IMR-90 (cell line): ENCODE data around the gene PFN2. TPM values are rescaled to one million over a fixed set of nuclear protein-coding genes. Genes with fewer than 3 reads are reported as not detected.

Experiments
- ATAC-seq: fragments of 200-7000 bp; cut with Tn5 transposase; 2 replicates; pipeline ENCODE4 v1.9.1; 2020; ENCODE audit warnings: low read depth, mild to moderate bottlenecking, moderate library complexity
- BruUV-seq: library from RNA; stranded (reverse); fragments of 400-500 nt; replicated peaks from 2 replicates; lab custom pipeline; 2021; lab: Mats Ljungman, UMichigan
- CTCF ChIA-PET: fragments of 300-600 bp; formaldehyde crosslinking; extraction: SDS; loops from one replicate; lab custom pipeline; 2021; ENCODE audit warnings: antibody characterized with exemption; lab: Yijun Ruan, JAX
- POLR2A ChIA-PET: fragments of 300-600 bp; sonication (Branson Sonifier 250); formaldehyde crosslinking; loops from one replicate; lab custom pipeline; 2022; ENCODE audit warnings: antibody characterized with exemption; ENCODE audit not compliant: unreplicated experiment; lab: Charles Lee
- DNase-seq: peaks from one replicate; pipeline ENCODE4 v3.0.0; 2013
- H2AFZ ChIP-seq: replicated peaks from 2 replicates; pipeline ENCODE3; 2013; ENCODE audit warnings: low read length, mild to moderate bottlenecking; ENCODE audit not compliant: poor library complexity
- H2AK5ac ChIP-seq: 2 replicates; pipeline ENCODE4 v1.6.1; 2013; ENCODE audit warnings: low read depth, low read length, inconsistent platforms
- H2AK9ac ChIP-seq: replicated peaks from 2 replicates; pipeline ENCODE3; 2013; ENCODE audit warnings: mild to moderate bottlenecking, low read depth, low read length, moderate library complexity; ENCODE audit not compliant: poor library complexity
- H2BK120ac ChIP-seq: 2 replicates; pipeline ENCODE4 v1.6.1; 2013; ENCODE audit warnings: low read depth, low read length, inconsistent platforms
- H2BK15ac ChIP-seq: 3 replicates; pipeline ENCODE4 v1.6.1; 2013; ENCODE audit warnings: low read depth, low read length, inconsistent platforms
- H2BK20ac ChIP-seq: 2 replicates; pipeline ENCODE4 v1.6.1; 2013; ENCODE audit warnings: low read depth, mild to moderate bottlenecking, inconsistent platforms, low read length, moderate library complexity
- H2BK5ac ChIP-seq: 2 replicates; pipeline ENCODE4 v1.6.1; 2013; ENCODE audit warnings: mild to moderate bottlenecking, low read depth, low read length, inconsistent platforms; ENCODE audit not compliant: poor library complexity, severe bottlenecking
- H3K14ac ChIP-seq: replicated peaks from 2 replicates; pipeline ENCODE4 v1.6.1; 2013; ENCODE audit warnings: low read depth, low read length, inconsistent platforms
- H3K18ac ChIP-seq: 2 replicates; pipeline ENCODE4 v1.6.1; 2013; ENCODE audit warnings: low read depth, low read length, control low read depth
- H3K23ac ChIP-seq: 2 replicates; pipeline ENCODE4 v1.6.1; 2013; ENCODE audit warnings: low read depth, low read length, inconsistent platforms
- H3K27ac ChIP-seq: 2 replicates; pipeline ENCODE4 v1.5.1; 2013; ENCODE audit warnings: mild to moderate bottlenecking, control low read depth, low read length; ENCODE audit not compliant: insufficient read depth
- H3K27me3 ChIP-seq: 2 replicates; pipeline ENCODE4 v1.6.1; 2013; ENCODE audit warnings: low read length; ENCODE audit not compliant: control insufficient read depth, insufficient read depth
- H3K36me3 ChIP-seq: 2 replicates; pipeline ENCODE4 v1.6.1; 2013; ENCODE audit warnings: low read length, mixed read lengths; ENCODE audit not compliant: control insufficient read depth, insufficient read depth
- H3K4ac ChIP-seq: 2 replicates; pipeline ENCODE4 v1.6.1; 2013; ENCODE audit warnings: low read depth, low read length, inconsistent platforms
- H3K4me1 ChIP-seq: 2 replicates; pipeline ENCODE4 v1.6.1; 2013; ENCODE audit warnings: low read length, mixed read lengths; ENCODE audit not compliant: control insufficient read depth, insufficient read depth
- H3K4me2 ChIP-seq: 2 replicates; pipeline ENCODE4 v1.6.1; 2013; ENCODE audit warnings: low read depth, mild to moderate bottlenecking, control low read depth, low read length, moderate library complexity
- H3K4me3 ChIP-seq: 2 replicates; pipeline ENCODE4 v1.5.1; 2013; ENCODE audit warnings: low read depth, mild to moderate bottlenecking, control low read depth, low read length, moderate library complexity; ENCODE audit not compliant: insufficient read depth
- H3K56ac ChIP-seq: 2 replicates; pipeline ENCODE4 v1.6.1; 2013; ENCODE audit warnings: low read length, inconsistent platforms; ENCODE audit not compliant: insufficient read depth; ENCODE audit errors: extremely low read depth
- H3K79me1 ChIP-seq, 2 experiments: 2 replicates each; pipeline ENCODE4 v1.6.1; 2013; ENCODE audit warnings: low read length in 2 of 2, inconsistent platforms in 1 of 2, low read depth in 1 of 2
- H3K9ac ChIP-seq: 2 replicates; pipeline ENCODE4 v1.6.1; 2013; ENCODE audit warnings: low read depth, low read length, control low read depth
- H3K9me1 ChIP-seq: 2 replicates; pipeline ENCODE4 v1.6.1; 2013; ENCODE audit warnings: low read length, inconsistent platforms; ENCODE audit not compliant: insufficient read depth
- H3K9me3 ChIP-seq: 2 replicates; pipeline ENCODE4 v1.6.1; 2013; ENCODE audit warnings: low read length; ENCODE audit not compliant: control insufficient read depth, insufficient read depth
- H4K20me1 ChIP-seq: 2 replicates; pipeline ENCODE4 v1.6.1; 2013; ENCODE audit warnings: low read length, inconsistent platforms; ENCODE audit not compliant: insufficient read depth
- H4K5ac ChIP-seq: 2 replicates; pipeline ENCODE4 v1.6.1; 2013; ENCODE audit warnings: mild to moderate bottlenecking, low read depth, low read length, control low read depth
- H4K8ac ChIP-seq, 2 experiments: 2 replicates each; pipeline ENCODE4 v1.6.1; 2013; ENCODE audit warnings: low read depth in 2 of 2, low read length in 2 of 2, control low read depth in 1 of 2, inconsistent platforms in 1 of 2
- H4K91ac ChIP-seq: 2 replicates; pipeline ENCODE4 v1.6.1; 2013; ENCODE audit warnings: low read depth, low read length, inconsistent platforms; ENCODE audit not compliant: insufficient read depth
- NFE2L2 ChIP-seq: fragments of 150-350 bp; IDR thresholded peaks from 2 replicates; pipeline ENCODE4 v1.6.1; 2016; ENCODE audit warnings: low read depth, mild to moderate bottlenecking, low read length
- WGBS, 2 experiments: methylation state at CpG; one replicate each; pipeline versions ENCODE4 v1.1.5 to v1.1.7; 2013; ENCODE audit warnings: missing lambda C conversion rate in 2 of 2; ENCODE audit not compliant: insufficient read length in 1 of 2; ENCODE audit errors: extremely low coverage in 2 of 2; 5-methylcytosine and 5-hydroxymethylcytosine counted together
- dilution Hi-C: fragments of 300-500 bp; cut with HindIII; formaldehyde crosslinking; loops from one replicate; pipeline ENCODE4 v1.14.3; 2018; ENCODE audit warnings: low sequenced_read_pairs; ENCODE audit not compliant: unreplicated experiment
- in situ Hi-C: fragments of 300-500 bp; cut with MboI; formaldehyde crosslinking; loops from 3 replicates; pipeline ENCODE4 v1.14.3; 2019; ENCODE audit warnings: low sequenced_read_pairs, inconsistent platforms, mixed read lengths
- intact Hi-C: fragments of 100-400 bp; cut with micrococcal nuclease; formaldehyde crosslinking; loops from 2 replicates; pipeline ENCODE4 v1.10.0; 2022
- microRNA-seq, 2 experiments: library from miRNA; stranded (forward) in 1 of 2; unstranded in 1 of 2; fragments of 10-50 nt in 1 of 2; fragments of <30 nt in 1 of 2; gene quantifications in 1 of 2; microRNA quantifications in 1 of 2; one replicate each; pipeline versions ENCODE3 to v1.1.0; 2013 to 2020; ENCODE audit not compliant: insufficient read depth in 1 of 2, insufficient read length in 1 of 2, unreplicated experiment in 1 of 2
- polyA plus RNA-seq, 3 experiments: library from polyadenylated mRNA; depleted of rRNA; stranded (reverse); fragments of >200 nt; gene quantifications; 2 replicates each; pipeline ENCODE4 v1.2.3, GENCODE V29; 2012; ENCODE audit warnings: low replicate concordance in 1 of 3
- small RNA-seq, 5 experiments: library from RNA; depleted of rRNA; stranded (forward); fragments of <200 nt; gene quantifications; one replicate each; pipeline ENCODE3, GENCODE V24; 2012
- total RNA-seq: library from RNA; depleted of rRNA; stranded (reverse); fragments of >200 nt; gene quantifications from 2 replicates; pipeline ENCODE4 v1.2.3, GENCODE V29; 2012; rRNA removed

Gene PFN2
- total and polyA plus RNA-seq, 2 of the 4 experiments (the other 2 are of a cell fraction): 256 to 444 TPM

- Histone ChIP-seq H3K27ac (no peak overlapping the region), H2BK5ac (no peak overlapping the region), H3K9me1 (no peaks in the 10 kb centered on the region), H4K8ac (no peak overlapping the region), H3K4me3 (no peak overlapping the region), H3K9ac (no peak overlapping the region), H3K4ac (no peak overlapping the region), H4K91ac (no peak overlapping the region), H2AK9ac (no peak overlapping the region), H3K23ac (no peak overlapping the region), H3K4me2 (no peak overlapping the region), H3K9me3 (no peaks in the 10 kb centered on the region), H2BK120ac (no peak overlapping the region), H4K5ac (no peak overlapping the region), H2BK20ac (no peak overlapping the region), H2AK5ac (no peak overlapping the region), H3K4me1 (no peaks in the 10 kb centered on the region), H2AFZ (no peak overlapping the region), H3K18ac (no peak overlapping the region), H3K56ac (no peak overlapping the region), H3K36me3 (no peaks in the 10 kb centered on the region), H4K20me1 (no peaks in the 10 kb centered on the region), H3K79me1 (no peaks in the 10 kb centered on the region), H3K27me3 (no peaks in the 10 kb centered on the region), H2BK15ac (no peak overlapping the region), H3K14ac (no peak overlapping the region)
- DNase-seq (no peak), ATAC-seq (no peak)
- dilution Hi-C loops: no loop called here
- CTCF ChIA-PET: no interaction called here
- intact Hi-C loops: no loop called here
- no peak for TF ChIP-seq NFE2L2
- in situ Hi-C loops: no loop called here
- BruUV-seq: no TSS peak
- POLR2A ChIA-PET: no interaction called here
- no CpG with 5 or more reads among the region's 5 CpGs for WGBS, 2 experiments
Observed at GRCh38 chr3:149917124-149917667, 53.5 kb downstream of the PFN2 start.

Small RNA genes lying within 50 kb of the gene (microRNA-seq; reads per million reads assigned to microRNA genes)
- gene RNU6-720P (ENCODE audit: insufficient read depth, insufficient read length): not detected

Small RNA genes lying within 50 kb of the gene (small RNA-seq; reads per million reads assigned to genes)
- gene RNU6-720P: 0 to 1.2 (median 0) reads per million in 5 experiments

Other genes starting within 250 kb of the PFN2 start
- gene COMMD2, start 218.4 kb downstream of the PFN2 start, total RNA-seq: 31.9 and 46.1 TPM in 2 replicates
- 23.6 and 25.9 TPM in 2 replicates for gene COMMD2, start 218.4 kb downstream of the PFN2 start, polyA plus RNA-seq (2012; rRNA removed)
- gene ANKUB1, start 178.3 kb downstream of the PFN2 start, total RNA-seq: not detected in 2 replicates
- gene ANKUB1, start 178.3 kb downstream of the PFN2 start, polyA plus RNA-seq (2012; rRNA removed): not detected in 2 replicates
- gene RNF13, start 157.7 kb downstream of the PFN2 start, total RNA-seq: 29.8 and 39.2 TPM in 2 replicates
- 9.3 and 12.8 TPM in 2 replicates for gene RNF13, start 157.7 kb downstream of the PFN2 start, polyA plus RNA-seq (2012; rRNA removed)